Skeletal muscle cell (primary cell): ENCODE measurements around the gene NRAS.

Experiments used
- DNase-seq: peaks from one replicate; pipeline ENCODE4 v3.0.0-alpha.2; 2010; ENCODE audit warnings: low read depth
- H3K4me3 ChIP-seq: 2 replicates; pipeline ENCODE4 v1.5.1; 2011; ENCODE audit warnings: low read depth, mild to moderate bottlenecking, control low read depth, low read length, moderate library complexity

The NRAS gene

GRCh38 chr1:114692947-114693346, 23.6 kb downstream of the NRAS start:
- H3K4me3 ChIP-seq = no peak overlapping the region
- DNase-seq = no peak

GRCh38 chr1:114691061-114691460, 25.5 kb downstream of the NRAS start:
- H3K4me3 ChIP-seq = no peak overlapping the region
- DNase-seq = no peak

DNA sequence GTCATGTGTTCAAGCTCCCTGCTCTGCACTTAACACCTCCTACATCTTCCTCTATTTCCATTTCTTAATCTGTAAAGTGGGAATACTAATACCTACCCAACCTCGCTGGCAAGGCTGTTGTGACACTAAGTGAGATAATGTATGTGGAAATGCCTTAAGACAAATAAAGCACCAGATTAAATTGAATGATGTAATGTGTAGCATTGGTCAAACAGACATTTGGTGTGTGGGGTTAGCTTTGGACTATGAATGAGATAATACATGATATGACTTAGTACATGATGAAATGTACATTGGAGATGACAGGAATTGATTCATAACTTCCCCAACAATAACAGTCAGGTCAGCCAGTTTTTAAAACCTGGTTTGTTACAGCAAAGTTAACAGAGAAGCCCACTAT, 26.4 kb downstream of the NRAS start:
- H3K4me3 ChIP-seq = no peak overlapping the region
- no peak for DNase-seq

DNA sequence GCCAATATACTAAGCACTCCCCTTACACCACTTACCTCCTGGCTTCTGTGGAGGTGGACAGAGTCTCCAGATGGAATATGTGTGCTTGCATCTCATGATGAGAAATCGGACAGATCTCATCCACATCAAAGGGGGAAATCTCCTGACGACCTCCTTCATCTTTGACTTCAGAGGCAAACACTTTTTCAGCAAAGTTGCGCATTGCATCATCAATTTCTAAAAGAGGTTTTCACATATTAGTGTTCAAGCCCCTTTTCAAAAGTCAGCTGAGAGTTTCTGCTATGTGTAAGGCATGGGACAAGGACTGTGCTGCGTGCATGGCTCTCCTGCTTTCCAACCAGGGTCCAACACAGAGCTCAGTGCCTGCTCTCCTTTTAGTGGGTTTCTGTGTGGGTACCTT, 28.0 kb downstream of the NRAS start:
- no peak overlapping the region for H3K4me3 ChIP-seq
- DNase-seq = no peak

DNA sequence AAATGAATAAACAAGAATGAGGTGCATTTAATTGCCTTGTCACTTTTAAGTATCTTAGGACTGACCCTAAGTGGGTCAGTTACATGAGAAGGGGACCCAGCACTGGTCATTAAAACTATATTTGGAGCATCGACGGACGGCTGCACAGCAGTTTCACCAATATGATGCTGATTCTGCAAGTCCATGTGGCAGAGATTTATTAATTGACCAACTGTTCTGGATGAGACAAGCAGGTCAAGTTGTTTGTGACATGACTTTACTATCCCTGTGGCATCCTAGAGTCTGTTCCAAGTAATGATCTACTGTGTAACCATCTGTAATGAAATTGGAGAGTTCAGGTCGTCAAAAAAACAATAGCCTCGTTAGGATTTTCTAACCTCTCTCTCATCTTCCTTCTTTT, 30.7 kb downstream of the NRAS start:
- no peak for DNase-seq
- no peak overlapping the region for H3K4me3 ChIP-seq

DNA sequence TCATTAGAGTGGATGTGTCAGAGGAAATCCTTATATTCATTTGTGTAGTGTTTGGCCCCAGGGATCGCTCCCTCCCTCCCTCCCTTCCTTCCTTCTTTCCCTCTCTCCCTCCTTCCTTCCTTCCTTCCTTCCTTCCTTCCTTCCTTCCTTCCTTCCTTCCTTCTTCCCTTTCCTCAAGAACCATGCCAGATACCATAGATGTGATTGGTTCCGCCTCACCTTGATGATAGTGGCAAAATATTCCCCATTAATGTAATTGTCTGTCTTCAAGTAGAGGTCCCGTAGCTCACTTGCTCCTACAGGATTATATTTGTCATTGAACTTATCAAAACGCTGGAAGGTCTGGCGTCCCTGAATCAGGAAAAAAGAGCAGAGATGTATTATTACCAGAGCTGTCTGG, 38.9 kb downstream of the NRAS start:
- no peak for DNase-seq
- no peak overlapping the region for H3K4me3 ChIP-seq

- DNase-seq = no peak
- H3K4me3 ChIP-seq = no peak overlapping the region
Measured at GRCh38 chr1:114676115-114676514, 40.5 kb downstream of the NRAS start.

DNA sequence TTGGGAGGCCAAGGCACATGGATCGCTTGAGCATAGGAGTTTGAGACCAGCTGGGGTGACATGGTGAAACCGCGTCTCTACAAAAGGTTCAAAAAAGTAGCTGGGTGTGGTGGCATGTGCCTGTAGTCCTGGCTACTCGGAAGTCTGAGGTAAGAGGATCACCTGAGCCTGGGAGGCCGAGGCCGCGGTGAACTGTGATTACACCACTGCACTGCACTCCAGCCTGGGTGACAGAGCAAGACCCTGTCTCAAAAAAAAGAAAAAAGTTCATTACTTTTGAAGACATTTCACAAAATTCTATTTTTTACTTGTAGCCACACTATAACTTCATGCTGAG, 44.7 kb downstream of the NRAS start:
- DNase-seq = no peak
- H3K4me3 ChIP-seq = no peak overlapping the region

DNA sequence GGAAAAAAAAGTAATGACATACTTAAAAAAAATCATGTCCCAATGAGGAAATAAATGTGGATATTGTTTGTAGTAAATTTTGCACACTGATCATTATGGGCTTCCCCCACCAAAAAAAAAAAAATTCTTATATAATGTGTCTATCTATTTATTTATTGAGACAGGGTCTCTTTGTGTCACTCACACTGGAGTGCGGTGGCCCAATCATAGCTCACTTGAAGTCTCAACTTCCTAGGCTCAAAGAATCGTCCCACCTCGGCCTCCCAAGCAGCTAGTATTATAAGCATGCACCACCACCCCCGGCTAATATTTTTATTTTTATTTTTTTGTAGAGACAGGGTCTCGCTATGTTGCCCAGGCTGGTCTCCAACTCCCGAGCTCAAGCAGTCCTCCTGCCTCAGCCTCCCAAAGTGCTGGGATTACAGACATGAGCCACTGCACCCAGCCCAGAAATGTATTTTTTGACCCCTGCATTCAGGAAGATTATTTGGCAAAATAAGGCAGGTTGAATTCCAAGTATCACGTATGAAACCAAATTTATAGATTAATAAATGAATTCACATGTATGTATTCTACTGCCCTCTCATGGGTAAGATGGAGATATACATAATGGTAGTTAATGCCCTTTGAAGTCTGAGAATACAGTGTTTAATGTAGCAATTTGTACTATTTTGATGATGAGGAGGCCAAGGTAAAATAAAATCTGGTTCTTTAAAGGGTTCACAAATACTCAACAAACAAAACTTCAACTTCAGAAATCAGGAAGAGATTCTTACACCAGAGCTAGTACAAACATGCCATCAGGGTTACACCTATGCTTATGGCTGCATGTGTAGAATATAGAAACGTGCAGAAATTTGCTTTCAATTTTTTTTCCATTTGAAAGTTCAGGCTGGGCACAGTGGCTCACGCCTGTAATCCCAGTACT, 45.3 kb downstream of the NRAS start:
- DNase-seq = no peak
- H3K4me3 ChIP-seq = no peak overlapping the region

- peak overlapping the region; percentile 60 for H3K4me3 ChIP-seq
- peak; percentile 52 for DNase-seq
Measured at GRCh38 chr1:114670083-114671010, 46.2 kb downstream of the NRAS start.

- no peak for DNase-seq
- H3K4me3 ChIP-seq = peak within 1 kb of the TSS; percentile 60
Measured at GRCh38 chr1:114669562-114670082, 46.9 kb downstream of the NRAS start, which contains the start of gene DENND2C. Gene DENND2C, minus strand, starts transcription at chr1:114670049. Its CDS starts 44,065 bp downstream, at chr1:114625984.

- no peak for DNase-seq
- H3K4me3 ChIP-seq = peak overlapping the region; percentile 60
Measured at GRCh38 chr1:114668784-114669561, 47.6 kb downstream of the NRAS start.

DNA sequence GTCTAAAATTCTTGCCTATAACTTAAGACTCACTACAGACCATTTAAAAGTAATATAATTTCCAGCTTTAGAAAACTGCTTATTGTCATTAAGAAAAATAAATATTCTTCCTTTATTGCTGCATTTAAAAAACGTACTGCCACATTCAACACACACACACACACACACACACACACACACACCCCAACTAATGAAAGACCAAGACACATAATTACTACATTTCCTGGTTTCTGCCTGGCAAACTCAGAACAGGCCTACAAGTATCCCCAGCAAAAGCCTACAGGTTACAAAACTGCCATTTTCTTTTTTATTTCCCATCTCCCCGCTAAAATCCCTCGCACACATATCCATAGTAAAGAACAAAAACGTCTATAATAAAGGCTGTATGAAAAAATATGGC, 48.2 kb downstream of the NRAS start:
- DNase-seq = no peak
- no peak overlapping the region for H3K4me3 ChIP-seq

GRCh38 chr1:114666954-114667353, 49.6 kb downstream of the NRAS start:
- H3K4me3 ChIP-seq = no peak overlapping the region
- no peak for DNase-seq

GRCh38 chr1:114660238-114660637, 56.3 kb downstream of the NRAS start:
- no peak for DNase-seq
- no peak overlapping the region for H3K4me3 ChIP-seq
